COR-L47 (cell line): ENCODE results near the gene PDIA4.
"Not testable (repeated sequence)": the region's sequence is repeated elsewhere in the genome, so short reads cannot be mapped to it uniquely, and the experiment has no call there.

Experiments used
- DNase-seq: peaks from one replicate; lab custom pipeline; 2025; lab: John Stamatoyannopoulos, UW

Gene PDIA4

GRCh38 chr7:149028346-149029109 lies at the start of gene PDIA4:
Gene PDIA4, minus strand, starts transcription at chr7:149028505. Its CDS starts 97 bp downstream, at chr7:149028408.
- peak; percentile 99 for DNase-seq

DNA sequence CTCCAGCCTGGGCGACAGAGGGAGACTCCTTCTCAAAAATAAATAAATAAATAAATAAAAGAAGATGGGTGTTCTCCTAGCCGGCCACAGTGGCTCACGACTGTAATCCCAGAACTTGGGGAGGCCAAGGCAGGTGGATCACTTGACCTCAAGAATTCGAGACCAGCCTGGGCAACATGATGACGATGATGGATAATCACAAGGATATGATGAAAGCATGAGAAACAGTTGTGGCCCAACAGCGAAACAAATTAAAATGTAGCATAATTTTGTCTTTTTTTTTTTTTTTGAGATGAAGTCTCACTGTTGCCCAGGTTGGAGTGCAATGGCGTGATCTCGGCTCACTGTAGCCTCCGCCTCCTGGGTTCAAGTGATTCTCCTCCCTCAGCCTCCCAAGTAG lies 49.3 kb upstream of the PDIA4 start:
- DNase-seq, result no peak

- no peak for DNase-seq
These were observed 47.0 kb upstream of the PDIA4 start for GRCh38 chr7:149075286-149075685.

DNA sequence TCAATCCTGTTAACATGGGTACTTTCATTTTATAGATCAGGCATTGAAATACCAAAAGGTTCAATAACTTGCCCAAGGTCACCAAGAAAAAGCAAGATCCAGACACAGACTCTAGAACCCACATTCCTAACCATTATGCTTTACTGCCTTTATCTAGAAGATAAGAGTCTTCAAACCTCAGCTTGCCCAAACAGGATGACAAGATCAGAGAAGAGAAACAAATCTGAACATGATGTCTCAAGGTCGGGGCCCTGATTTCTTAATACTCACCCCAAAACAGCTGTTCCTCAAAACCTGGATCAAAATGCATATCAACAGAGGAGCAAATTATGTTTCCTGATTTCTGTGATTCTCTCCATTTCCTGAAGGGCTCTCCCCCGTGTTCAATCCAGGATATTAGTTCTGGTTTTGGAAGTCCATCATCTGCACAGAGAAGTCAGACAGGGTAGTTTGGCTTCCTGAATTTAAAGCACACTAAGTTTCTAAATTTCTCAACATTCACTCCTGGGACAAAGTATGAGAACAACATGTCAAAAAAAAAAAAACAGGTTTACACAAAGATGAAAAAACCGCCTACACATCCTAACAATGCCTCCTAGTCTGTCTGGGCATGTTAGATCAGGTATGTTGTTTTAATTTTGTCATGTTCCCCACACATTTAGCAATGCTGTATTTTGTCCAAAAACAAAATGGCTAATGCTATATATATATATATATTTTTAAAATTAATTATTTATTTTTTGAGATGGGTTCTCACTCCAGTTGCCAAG lies 46.0 kb upstream of the PDIA4 start:
- no peak for DNase-seq

- DNase-seq, result no peak
These were observed 44.1 kb upstream of the PDIA4 start for GRCh38 chr7:149072438-149072775.

GRCh38 chr7:149071641-149072437 lies 43.5 kb upstream of the PDIA4 start:
- DNase-seq, result no peak

DNA sequence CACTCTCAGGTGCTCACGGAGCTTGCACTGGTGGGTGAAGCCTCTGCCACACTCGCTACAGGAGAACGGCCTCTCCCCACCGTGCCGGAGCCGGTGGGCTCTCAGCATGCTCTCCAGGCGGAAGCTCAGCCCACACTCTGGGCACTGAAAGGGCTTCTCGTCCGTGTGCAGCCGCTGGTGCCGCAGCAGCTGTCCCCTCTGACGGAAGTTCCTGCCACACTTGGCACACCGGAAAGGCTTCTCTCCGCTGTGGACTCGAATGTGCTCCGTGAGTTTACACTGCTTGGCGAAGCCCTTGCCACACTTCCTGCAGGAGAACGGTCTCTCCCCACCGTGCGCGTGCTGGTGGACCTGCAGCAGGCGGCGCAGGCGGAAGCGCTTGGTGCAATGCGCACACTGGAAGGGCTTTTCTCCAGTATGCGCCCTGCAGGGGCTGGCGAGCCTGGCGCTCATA lies 42.9 kb upstream of the PDIA4 start:
- no peak for DNase-seq

- no peak for DNase-seq
These were observed 42.2 kb upstream of the PDIA4 start for GRCh38 chr7:149070372-149071125.

- DNase-seq, result no peak
These were observed 39.6 kb upstream of the PDIA4 start for GRCh38 chr7:149067869-149068268.

DNA sequence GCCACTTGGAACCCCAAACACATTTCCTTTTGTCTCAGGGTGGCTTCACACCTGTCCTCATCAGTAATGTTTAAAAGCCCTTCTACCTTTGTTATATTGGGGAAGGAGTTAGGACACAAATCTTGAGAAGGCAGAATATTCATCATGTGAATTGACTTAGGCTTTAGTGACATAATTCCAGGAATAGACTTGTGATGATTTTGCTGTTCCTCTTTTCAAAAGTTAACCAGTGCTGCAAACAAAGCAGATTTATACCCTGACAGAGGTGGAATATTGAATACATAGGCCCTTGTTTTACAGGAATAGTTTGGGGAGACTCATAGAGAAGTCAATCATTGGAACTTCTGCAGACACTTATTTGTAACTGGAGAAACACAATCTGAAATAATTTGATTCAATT lies 35.2 kb upstream of the PDIA4 start:
- no peak for DNase-seq

GRCh38 chr7:149062217-149062899 lies 34.1 kb upstream of the PDIA4 start:
- DNase-seq, result not testable (repeated sequence)

- DNase-seq, result no peak
These were observed 31.9 kb upstream of the PDIA4 start for GRCh38 chr7:149060156-149060555.

- no peak for DNase-seq
These were observed 25.6 kb upstream of the PDIA4 start for GRCh38 chr7:149053885-149054284.

DNA sequence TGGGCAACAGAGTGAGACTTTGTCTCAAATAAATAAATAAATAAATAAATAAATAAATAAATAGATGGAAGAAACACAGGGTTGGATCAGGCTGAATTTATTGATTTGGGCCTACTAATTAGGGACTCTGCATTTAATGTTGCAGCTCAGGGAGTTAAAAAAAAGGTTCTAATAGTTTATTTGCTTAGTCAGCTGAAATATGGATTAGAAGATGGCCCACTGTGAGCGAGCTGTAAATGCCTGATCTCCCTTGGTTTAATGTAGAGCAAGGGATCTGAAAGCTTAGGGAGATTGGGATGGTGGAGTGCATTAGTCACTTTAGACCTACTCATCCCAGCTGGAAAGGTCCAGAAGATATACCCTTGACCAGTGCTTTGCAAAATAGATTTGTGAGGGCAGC lies 25.1 kb upstream of the PDIA4 start:
- DNase-seq, result no peak

DNA sequence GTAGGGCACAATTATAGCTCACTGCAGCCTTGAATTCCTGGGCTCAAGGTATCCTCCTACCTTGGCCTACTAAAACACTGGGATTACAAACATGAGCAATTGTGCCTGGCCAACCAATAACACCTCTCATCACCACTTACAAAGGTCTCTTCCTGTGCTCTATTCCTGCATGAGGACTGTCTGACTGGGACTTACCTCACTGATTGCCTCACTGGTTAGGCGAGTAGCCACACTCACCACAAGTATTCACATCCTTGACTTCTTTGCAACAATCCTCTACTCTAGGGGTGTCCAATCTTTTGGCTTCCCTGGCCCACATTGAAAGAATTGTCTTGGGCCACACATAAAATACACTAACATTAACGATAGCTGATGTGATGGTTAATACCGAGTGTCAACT lies 22.6 kb upstream of the PDIA4 start:
- DNase-seq, result no peak

- no peak for DNase-seq
These were observed 20.5 kb upstream of the PDIA4 start for GRCh38 chr7:149048805-149049204.

DNA sequence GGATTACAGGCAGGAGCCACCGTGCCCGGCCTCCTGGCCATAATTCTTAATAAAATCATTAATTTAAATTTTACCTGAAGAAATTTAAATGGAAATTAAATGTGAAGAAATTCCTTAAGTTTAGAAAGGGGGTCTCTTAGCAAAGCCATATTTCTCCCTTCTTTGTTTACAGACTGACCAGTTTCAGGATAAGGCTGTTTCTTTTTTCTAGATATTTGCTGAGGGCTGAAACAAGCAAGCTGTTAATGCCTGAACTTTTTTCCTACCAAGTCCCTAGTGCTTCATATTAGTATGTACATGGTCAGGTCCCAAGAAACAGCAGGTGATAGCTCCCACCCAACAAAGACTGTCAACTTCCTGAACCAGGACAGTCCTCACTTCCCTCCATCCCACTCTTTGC lies 18.1 kb upstream of the PDIA4 start:
- DNase-seq, result no peak

- no peak for DNase-seq
These were observed 15.6 kb upstream of the PDIA4 start for GRCh38 chr7:149043936-149044335.

DNA sequence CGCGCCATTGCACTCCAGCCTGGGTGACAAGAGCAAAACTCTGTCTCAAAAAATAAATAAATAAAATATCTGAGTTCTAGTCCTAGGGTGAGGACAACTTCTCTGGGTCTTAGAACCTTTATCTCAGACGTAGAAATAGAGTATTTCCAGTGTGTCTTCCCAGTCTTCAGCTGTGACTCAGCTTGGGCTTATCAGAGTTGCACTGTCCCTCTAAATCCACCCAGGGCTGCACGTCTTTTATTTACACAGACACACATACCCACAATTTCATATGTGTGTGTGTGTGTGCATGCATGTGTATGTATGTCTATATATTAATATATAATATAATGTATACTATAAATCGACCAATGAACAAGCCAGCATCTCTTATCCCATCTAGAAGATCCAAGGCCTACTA lies 13.0 kb upstream of the PDIA4 start:
- no peak for DNase-seq

- not testable (repeated sequence) for DNase-seq
These were observed 10.3 kb upstream of the PDIA4 start for GRCh38 chr7:149038641-149039040.

GRCh38 chr7:149036676-149037075 lies 8.4 kb upstream of the PDIA4 start:
- no peak for DNase-seq
